ENCODE measurements around the gene GRXCR2.
A peak's percentile ranks its signal among the peaks of the same experiment; 100 is the strongest.

Gene GRXCR2

DNA sequence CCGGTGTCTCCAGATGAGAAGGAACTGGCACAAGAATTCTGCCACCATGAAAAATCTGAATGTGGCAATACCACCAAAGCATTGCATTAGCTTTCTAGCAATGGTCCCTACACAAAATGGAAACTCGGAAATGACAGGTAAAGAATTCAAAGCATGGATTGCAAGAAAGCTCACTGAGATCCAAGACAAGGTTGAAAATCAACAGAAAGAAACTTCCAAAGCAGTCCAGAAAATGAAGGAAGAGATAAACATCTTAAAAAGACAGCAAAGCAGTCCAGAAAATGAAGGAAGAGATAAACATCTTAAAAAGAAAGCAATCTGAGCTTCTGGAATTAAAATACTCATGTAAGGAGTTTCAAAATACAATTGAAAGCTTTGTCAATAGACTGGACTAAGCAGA lies 16.8 kb upstream of the GRXCR2 start:
- Histone ChIP-seq H3K9me3 (ENCODE audit: severe bottlenecking) (no peaks in the 10 kb centered on the region), H3K4me1 (ENCODE audit: insufficient read depth, poor library complexity, severe bottlenecking) (no peaks in the 10 kb centered on the region), H3K36me3 (ENCODE audit: low read depth) (no peaks in the 10 kb centered on the region), H3K27ac (ENCODE audit: poor library complexity, severe bottlenecking) (no peak overlapping the region), H3K4me3 (ENCODE audit: severe bottlenecking) (no peak overlapping the region), H3K27me3 (ENCODE audit: insufficient read depth, poor library complexity, severe bottlenecking) (no peaks in the 10 kb centered on the region)
- DNase-seq (ENCODE audit: low spot score): no peak
- ATAC-seq (ENCODE audit: low read depth): no peak
- TF ChIP-seq, protein P1, sequence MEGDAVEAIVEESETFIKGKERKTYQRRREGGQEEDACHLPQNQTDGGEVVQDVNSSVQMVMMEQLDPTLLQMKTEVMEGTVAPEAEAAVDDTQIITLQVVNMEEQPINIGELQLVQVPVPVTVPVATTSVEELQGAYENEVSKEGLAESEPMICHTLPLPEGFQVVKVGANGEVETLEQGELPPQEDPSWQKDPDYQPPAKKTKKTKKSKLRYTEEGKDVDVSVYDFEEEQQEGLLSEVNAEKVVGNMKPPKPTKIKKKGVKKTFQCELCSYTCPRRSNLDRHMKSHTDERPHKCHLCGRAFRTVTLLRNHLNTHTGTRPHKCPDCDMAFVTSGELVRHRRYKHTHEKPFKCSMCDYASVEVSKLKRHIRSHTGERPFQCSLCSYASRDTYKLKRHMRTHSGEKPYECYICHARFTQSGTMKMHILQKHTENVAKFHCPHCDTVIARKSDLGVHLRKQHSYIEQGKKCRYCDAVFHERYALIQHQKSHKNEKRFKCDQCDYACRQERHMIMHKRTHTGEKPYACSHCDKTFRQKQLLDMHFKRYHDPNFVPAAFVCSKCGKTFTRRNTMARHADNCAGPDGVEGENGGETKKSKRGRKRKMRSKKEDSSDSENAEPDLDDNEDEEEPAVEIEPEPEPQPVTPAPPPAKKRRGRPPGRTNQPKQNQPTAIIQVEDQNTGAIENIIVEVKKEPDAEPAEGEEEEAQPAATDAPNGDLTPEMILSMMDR (IDR thresholded peaks at IDR 0.05; ENCODE audit: poor library complexity, severe bottlenecking): no peak

DNA sequence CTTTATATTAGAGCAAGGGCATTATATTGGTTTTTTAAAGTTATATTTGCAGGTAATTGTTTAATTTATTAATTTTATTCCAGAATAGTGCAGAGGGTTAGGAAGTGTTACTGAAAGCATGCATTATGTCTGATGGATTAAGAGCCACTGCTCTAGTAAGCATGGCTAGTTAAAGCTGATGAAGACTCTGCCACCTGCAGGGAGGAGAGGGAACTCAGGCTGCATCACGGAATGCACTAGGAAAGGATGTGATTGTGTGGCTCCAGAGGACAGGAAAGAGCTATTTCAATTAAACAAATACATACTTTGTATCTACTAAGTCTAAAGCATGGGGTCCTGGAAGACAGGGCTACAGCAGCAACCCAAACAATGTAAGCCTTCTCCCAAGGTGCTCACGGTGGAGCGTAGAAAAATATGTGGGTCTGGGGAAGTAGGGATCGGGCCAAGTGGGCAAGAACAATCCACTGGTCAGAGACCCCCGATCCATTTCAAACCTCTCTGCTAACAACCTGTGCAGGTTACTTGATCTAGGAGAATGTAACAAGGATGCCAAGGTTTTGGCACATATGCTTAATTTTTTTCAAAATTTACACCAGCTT lies 15.3 kb upstream of the GRXCR2 start:
- Histone ChIP-seq H3K4me3 (ENCODE audit: severe bottlenecking) (no peak overlapping the region), H3K9me3 (ENCODE audit: severe bottlenecking) (no peaks in the 10 kb centered on the region), H3K27me3 (ENCODE audit: insufficient read depth, poor library complexity, severe bottlenecking) (no peaks in the 10 kb centered on the region), H3K4me1 (ENCODE audit: insufficient read depth, poor library complexity, severe bottlenecking) (no peaks in the 10 kb centered on the region), H3K36me3 (ENCODE audit: low read depth) (no peaks in the 10 kb centered on the region), H3K27ac (ENCODE audit: poor library complexity, severe bottlenecking) (no peak overlapping the region)
- DNase-seq (ENCODE audit: low spot score) (no peak), ATAC-seq (ENCODE audit: low read depth) (peak; percentile 97)
- TF ChIP-seq, protein P1 (IDR thresholded peaks at IDR 0.05; ENCODE audit: poor library complexity, severe bottlenecking): peak; percentile 92

DNA sequence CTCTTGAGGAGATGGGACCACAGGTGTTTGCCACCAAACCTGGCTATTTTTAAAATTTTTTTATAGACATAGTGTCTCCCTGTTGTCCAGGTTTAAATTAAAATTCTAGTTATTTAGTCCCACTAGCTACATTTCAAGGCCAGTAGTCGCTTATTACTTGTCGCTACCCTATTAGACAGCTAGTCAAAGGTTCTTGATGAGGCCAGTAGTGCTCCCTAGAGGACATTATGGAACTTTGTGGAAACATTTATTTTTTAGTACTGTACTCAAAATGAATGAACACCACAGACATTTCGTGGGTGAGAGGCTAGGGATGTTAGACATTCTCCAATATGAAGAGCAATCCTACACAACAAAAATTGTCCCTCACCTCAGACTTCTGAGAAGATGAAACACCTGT lies 14.4 kb upstream of the GRXCR2 start:
- H3K27me3 ChIP-seq (ENCODE audit: insufficient read depth, poor library complexity, severe bottlenecking): no peaks in the 10 kb centered on the region
- H3K27ac ChIP-seq (ENCODE audit: poor library complexity, severe bottlenecking): no peak overlapping the region
- TF ChIP-seq, protein P1 (IDR thresholded peaks at IDR 0.05; ENCODE audit: poor library complexity, severe bottlenecking): no peak
- ATAC-seq (ENCODE audit: low read depth): no peak
- no peak overlapping the region for H3K4me3 ChIP-seq (ENCODE audit: severe bottlenecking)
- no peaks in the 10 kb centered on the region for H3K9me3 ChIP-seq (ENCODE audit: severe bottlenecking)
- no peaks in the 10 kb centered on the region for H3K36me3 ChIP-seq (ENCODE audit: low read depth)
- DNase-seq (ENCODE audit: low spot score): no peak
- no peaks in the 10 kb centered on the region for H3K4me1 ChIP-seq (ENCODE audit: insufficient read depth, poor library complexity, severe bottlenecking)

DNA sequence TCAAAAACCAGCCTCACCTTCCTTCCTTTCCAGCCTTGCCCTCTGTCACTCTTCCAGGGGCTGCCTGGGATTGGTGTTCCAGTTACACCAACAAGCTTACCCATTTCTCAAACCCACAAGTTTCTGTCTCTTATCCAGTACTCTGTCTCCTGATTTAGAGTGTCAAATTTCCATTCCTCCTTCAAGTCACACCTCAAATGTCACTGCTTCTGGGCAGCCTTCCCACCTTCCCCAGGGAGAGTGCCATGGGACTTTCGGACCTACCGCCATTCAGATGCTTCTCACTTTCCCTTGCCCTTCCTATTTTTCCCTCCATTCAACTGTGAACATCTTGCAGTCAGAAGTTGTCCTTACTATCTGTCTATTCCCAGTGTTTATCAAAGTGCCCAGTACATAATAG lies 2.0 kb upstream of the GRXCR2 start:
- DNase-seq (ENCODE audit: low spot score): no peak
- H3K9me3 ChIP-seq (ENCODE audit: severe bottlenecking): no peaks in the 10 kb centered on the region
- ATAC-seq (ENCODE audit: low read depth): no peak
- no peaks in the 10 kb centered on the region for H3K27me3 ChIP-seq (ENCODE audit: insufficient read depth, poor library complexity, severe bottlenecking)
- no peaks in the 10 kb centered on the region for H3K4me1 ChIP-seq (ENCODE audit: insufficient read depth, poor library complexity, severe bottlenecking)
- H3K4me3 ChIP-seq (ENCODE audit: severe bottlenecking): no peak overlapping the region
- TF ChIP-seq, protein P1 (IDR thresholded peaks at IDR 0.05; ENCODE audit: poor library complexity, severe bottlenecking): no peak
- no peak overlapping the region for H3K27ac ChIP-seq (ENCODE audit: poor library complexity, severe bottlenecking)
- no peaks in the 10 kb centered on the region for H3K36me3 ChIP-seq (ENCODE audit: low read depth)

DNA sequence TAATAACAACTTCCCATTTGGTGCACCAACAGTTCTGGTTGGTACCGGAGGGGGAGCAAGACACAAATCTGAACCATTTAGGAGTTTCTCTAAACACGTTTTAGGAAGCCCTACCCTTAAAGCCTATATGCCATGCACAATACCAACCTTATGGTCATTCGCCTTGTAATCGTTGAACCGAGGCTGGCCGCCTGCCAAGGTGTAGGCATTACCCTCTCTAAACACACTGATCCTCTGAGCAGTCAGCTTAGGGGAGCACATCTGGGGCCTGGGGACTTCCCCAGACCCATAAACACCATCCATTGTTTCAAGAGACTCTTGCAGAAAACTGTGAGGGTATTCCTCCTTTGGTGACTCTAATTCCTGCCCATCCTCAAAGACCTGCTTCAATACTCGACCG lies 328 bp downstream of the GRXCR2 start:
- Histone ChIP-seq H3K9me3 (ENCODE audit: severe bottlenecking) (no peaks in the 10 kb centered on the region), H3K36me3 (ENCODE audit: low read depth) (no peaks in the 10 kb centered on the region), H3K27ac (ENCODE audit: poor library complexity, severe bottlenecking) (no peak overlapping the region), H3K4me1 (ENCODE audit: insufficient read depth, poor library complexity, severe bottlenecking) (no peaks in the 10 kb centered on the region), H3K27me3 (ENCODE audit: insufficient read depth, poor library complexity, severe bottlenecking) (no peaks in the 10 kb centered on the region), H3K4me3 (ENCODE audit: severe bottlenecking) (no peak overlapping the region)
- TF ChIP-seq, protein P1 (IDR thresholded peaks at IDR 0.05; ENCODE audit: poor library complexity, severe bottlenecking): no peak
- ATAC-seq (ENCODE audit: low read depth) (no peak), DNase-seq (ENCODE audit: low spot score) (no peak)

All from RWPE2 (cell line).